ENCODE results near the gene RAB26.

Gene RAB26

GRCh38 chr16:2145843-2146242 is 2.6 kb upstream of the RAB26 start:
- DNase-seq = no peak
- Histone ChIP-seq H3K4me2 (ENCODE audit: low read depth, low read length) (no peak overlapping the region), H3K9ac (ENCODE audit: low read length) (no peak overlapping the region), H3K27ac (ENCODE audit: low read length) (no peak overlapping the region), H4K20me1 (ENCODE audit: insufficient read depth, low read length) (peaks cover 7% of the 10 kb centered on the region; the same call in 1 of the 2 replicates), H3K4me1 (ENCODE audit: low read length) (peaks cover 13% of the 10 kb centered on the region; the same call in 1 of the 2 replicates), H3K27me3 (replicated peaks; ENCODE audit: insufficient read depth, low read length) (0 out of 2 replicates have a peak, but pooled peaks cover 9% of the 10 kb centered on the region), H3K4me3 (ENCODE audit: low read length) (no peak overlapping the region), H3F3A (ENCODE audit: insufficient read depth, low read length) (peaks cover 30% of the 10 kb centered on the region), H2AFZ (ENCODE audit: low read length) (no peak overlapping the region), H3K36me3 (replicated peaks; ENCODE audit: insufficient read depth, low read length) (no peaks in the 10 kb centered on the region), H3K79me2 (ENCODE audit: low read length) (no peaks in the 10 kb centered on the region), H3K9me2 (replicated peaks; ENCODE audit: insufficient read depth, low read length) (no peaks in the 10 kb centered on the region), H3K9me3 (replicated peaks; ENCODE audit: insufficient read depth, low read length) (no peaks in the 10 kb centered on the region)
- TF ChIP-seq EZH2phosphoT487 (IDR thresholded peaks at IDR 0.05; ENCODE audit: low read length) (no peak), CTCF (IDR thresholded peaks at IDR 0.05; ENCODE audit: low read length) (no peak), EZH2 (optimal IDR thresholded peaks at IDR 0.05; ENCODE audit: low read depth, low read length) (no peak)

GRCh38 chr16:2147378-2147777 is 1.0 kb upstream of the RAB26 start:
- no peak overlapping the region for H3K27ac ChIP-seq (ENCODE audit: low read length)
- no peak overlapping the region for H3K4me3 ChIP-seq (ENCODE audit: low read length)
- DNase-seq = no peak
- peaks cover 13% of the 10 kb centered on the region; the same call in 1 of the 2 replicates for H3K4me1 ChIP-seq (ENCODE audit: low read length)
- no peaks in the 10 kb centered on the region; the same call in 1 of the 2 replicates for H3K79me2 ChIP-seq (ENCODE audit: low read length)
- TF ChIP-seq EZH2phosphoT487 (IDR thresholded peaks at IDR 0.05; ENCODE audit: low read length) (no peak), EZH2 (optimal IDR thresholded peaks at IDR 0.05; ENCODE audit: low read depth, low read length) (no peak), CTCF (IDR thresholded peaks at IDR 0.05; ENCODE audit: low read length) (no peak)
- H3K36me3 ChIP-seq (replicated peaks; ENCODE audit: insufficient read depth, low read length) = no peaks in the 10 kb centered on the region
- H3K27me3 ChIP-seq (replicated peaks; ENCODE audit: insufficient read depth, low read length) = no peaks in the 10 kb centered on the region
- peaks cover 20% of the 10 kb centered on the region for H4K20me1 ChIP-seq (ENCODE audit: insufficient read depth, low read length)
- peaks cover 45% of the 10 kb centered on the region for H3F3A ChIP-seq (ENCODE audit: insufficient read depth, low read length)
- H3K9me3 ChIP-seq (replicated peaks; ENCODE audit: insufficient read depth, low read length) = no peaks in the 10 kb centered on the region
- H3K4me2 ChIP-seq (ENCODE audit: low read depth, low read length) = no peak overlapping the region
- no peak overlapping the region for H2AFZ ChIP-seq (ENCODE audit: low read length)
- H3K9me2 ChIP-seq (replicated peaks; ENCODE audit: insufficient read depth, low read length) = no peaks in the 10 kb centered on the region
- H3K9ac ChIP-seq (ENCODE audit: low read length) = no peak overlapping the region

GRCh38 chr16:2148714-2149629 is 547 bp downstream of the RAB26 start:
- Histone ChIP-seq H3K4me2 (ENCODE audit: low read depth, low read length) (peak overlapping the region; percentile 99), H3K36me3 (replicated peaks; ENCODE audit: insufficient read depth, low read length) (peaks cover 3% of the 10 kb centered on the region; the same call in 1 of the 2 replicates), H3K79me2 (ENCODE audit: low read length) (peaks cover 14% of the 10 kb centered on the region), H3K27ac (ENCODE audit: low read length) (no peak overlapping the region), H3K4me3 (ENCODE audit: low read length) (peak overlapping the region; percentile 67), H3F3A (ENCODE audit: insufficient read depth, low read length) (peaks cover 61% of the 10 kb centered on the region), H3K9me3 (replicated peaks; ENCODE audit: insufficient read depth, low read length) (no peaks in the 10 kb centered on the region), H3K9ac (ENCODE audit: low read length) (peak overlapping the region; percentile 60; the same call in 1 of the 2 replicates), H3K4me1 (ENCODE audit: low read length) (peaks cover 27% of the 10 kb centered on the region), H2AFZ (ENCODE audit: low read length) (peak overlapping the region; percentile 58), H3K27me3 (replicated peaks; ENCODE audit: insufficient read depth, low read length) (no peaks in the 10 kb centered on the region), H3K9me2 (replicated peaks; ENCODE audit: insufficient read depth, low read length) (no peaks in the 10 kb centered on the region), H4K20me1 (ENCODE audit: insufficient read depth, low read length) (peaks cover 36% of the 10 kb centered on the region)
- peak; percentile 42 for DNase-seq
- peak; percentile 12; the same call in 1 of the 2 replicates for TF ChIP-seq CTCF (IDR thresholded peaks at IDR 0.05; ENCODE audit: low read length)
- TF ChIP-seq EZH2 (optimal IDR thresholded peaks at IDR 0.05; ENCODE audit: low read depth, low read length) = no peak
- TF ChIP-seq EZH2phosphoT487 (IDR thresholded peaks at IDR 0.05; ENCODE audit: low read length) = no peak
